Measurements from ENCODE around the gene FAM181B. TPM values are rescaled to one million over a fixed set of nuclear protein-coding genes. Genes with fewer than 3 reads are reported as not detected.

Gene FAM181B
- polyA plus RNA-seq, 2 of the 4 experiments (the other 2 are of a cell fraction) = 0.01 TPM; not detected in 1

Small RNAs within 50 kb of the gene (small RNA-seq; reads per million reads assigned to genes)
- 0 to 9.0 (median 0.21) reads per million in 6 experiments for gene RPS28P7

Other genes with a start within 250 kb of the FAM181B start
- 86.0 and 86.2 TPM in 2 replicates for gene PRCP, start 166.6 kb upstream of the FAM181B start, polyA plus RNA-seq (2011; rRNA removed)
- gene PRCP, start 166.6 kb upstream of the FAM181B start, polyA plus RNA-seq (2017; fragmentation: RNase III; extraction: RNeasy Plus Mini Kit Qiagen cat#74134 plus additional on column Dnase treatment) = 46.7 to 52.9 TPM (median 49.8 TPM) in 3 replicates
- gene DDIAS, start 167.9 kb upstream of the FAM181B start, polyA plus RNA-seq (2011; rRNA removed) = 19.9 and 23.9 TPM in 2 replicates
- gene DDIAS, start 167.9 kb upstream of the FAM181B start, polyA plus RNA-seq (2017; fragmentation: RNase III; extraction: RNeasy Plus Mini Kit Qiagen cat#74134 plus additional on column Dnase treatment) = 14.7 to 19.6 TPM (median 16.1 TPM) in 3 replicates